Measurements from ENCODE around the gene BGLAP. TPM values are rescaled to one million over a fixed set of nuclear protein-coding genes. Genes with fewer than 3 reads are reported as not detected.
A peak's percentile ranks its signal among the peaks of the same experiment; 100 is the strongest.

Gene BGLAP
- total RNA-seq, 1 experiment from 2014 or later: 2.4 TPM

- Histone ChIP-seq H4K8ac (replicated peaks; ENCODE audit: insufficient read length, low read depth, low read length) (no peak overlapping the region), H3K23ac (ENCODE audit: insufficient read length, low read depth, low read length) (no peak overlapping the region), H2BK12ac (ENCODE audit: insufficient read length, low read depth, low read length) (no peak overlapping the region), H2BK15ac (ENCODE audit: low read depth, low read length) (no peak overlapping the region), H3K18ac (ENCODE audit: insufficient read length, low read depth, low read length) (no peak overlapping the region), H4K91ac (ENCODE audit: insufficient read length, low read depth, low read length) (no peak overlapping the region), H3K9me3 (ENCODE audit: control insufficient read depth, low read depth, low read length) (no peaks in the 10 kb centered on the region), H3K27ac (ENCODE audit: insufficient read length, low read depth, low read length) (peak overlapping the region; percentile 8), H4K5ac (ENCODE audit: insufficient read length, low read depth, low read length) (no peak overlapping the region), H4K20me1 (ENCODE audit: control insufficient read depth, insufficient read depth, insufficient read length) (no peaks in the 10 kb centered on the region), H2BK5ac (ENCODE audit: insufficient read length, low read length) (no peak overlapping the region), H3K4ac (ENCODE audit: low read depth, low read length) (no peak overlapping the region), H3K79me1 (ENCODE audit: insufficient read depth, low read depth, low read length, poor library complexity, severe bottlenecking) (peaks cover 5% of the 10 kb centered on the region), H3K9ac (ENCODE audit: extremely low read depth, insufficient read length, low read length) (peak overlapping the region; percentile 92), H3K4me2 (ENCODE audit: insufficient read depth, insufficient read length, low read length) (peak overlapping the region; percentile 93), H3K23me2 (ENCODE audit: insufficient read length, low read depth, low read length, poor library complexity, severe bottlenecking) (peaks cover 12% of the 10 kb centered on the region), H2AFZ (ENCODE audit: low read length) (no peak overlapping the region), H3K56ac (ENCODE audit: insufficient read length, low read depth, low read length) (no peak overlapping the region), H3K79me2 (ENCODE audit: insufficient read depth, low read length) (peaks cover 22% of the 10 kb centered on the region), H2BK120ac (ENCODE audit: low read depth, low read length, poor library complexity, severe bottlenecking) (no peak overlapping the region), H3K27me3 (ENCODE audit: insufficient read depth, low read length) (no peaks in the 10 kb centered on the region), H2BK20ac (ENCODE audit: low read depth, low read length, poor library complexity, severe bottlenecking) (no peak overlapping the region), H2AK5ac (ENCODE audit: insufficient read length, low read length) (no peak overlapping the region), H3T11ph (ENCODE audit: low read length) (no peak overlapping the region), H3K14ac (ENCODE audit: insufficient read depth, low read length) (peak overlapping the region; percentile 50; the same call in 1 of the 2 replicates), H3K4me1 (ENCODE audit: insufficient read depth, low read length) (no peaks in the 10 kb centered on the region)
- Mint-ChIP-seq H3K4me3 (peak overlapping the region; percentile 97 to 98), H3K27me3 (ENCODE audit: low read depth) (no peaks in the 10 kb centered on the region; the same call in 1 of the 2 replicates), H3K4me1 (peaks cover 24 to 29% of the 10 kb centered on the region in 2 experiments), H3K27ac (peak overlapping the region; percentile 97), H3K36me3 (ENCODE audit: insufficient read depth in 1 of 3, low read depth in 3 of 3) (peaks cover 18 to 27% (median 21%) of the 10 kb centered on the region in 3 experiments; a peak in 6 of 7 replicates), H3K9me3 (no peaks in the 10 kb centered on the region)
- WGBS (ENCODE audit: extremely low coverage, insufficient read length, low lambda C conversion rate): no CpG with 5 or more reads among the region's 22 CpGs
- DNase-seq: no peak
- no peak for TF ChIP-seq CTCF (conservative IDR thresholded peaks at IDR 0.05)
Measured at GRCh38 chr1:156281693-156282478, 39.9 kb downstream of the BGLAP start.

All from H9 (cell line).